IPS-11a (cell line): ENCODE data around the gene ETNK2.

Experiments used
- H3K4me3 ChIP-seq: one replicate; pipeline ENCODE4 v1.5.1; 2013; ENCODE audit warnings: low read depth, low read length, control low read depth

The ETNK2 gene, protein sequence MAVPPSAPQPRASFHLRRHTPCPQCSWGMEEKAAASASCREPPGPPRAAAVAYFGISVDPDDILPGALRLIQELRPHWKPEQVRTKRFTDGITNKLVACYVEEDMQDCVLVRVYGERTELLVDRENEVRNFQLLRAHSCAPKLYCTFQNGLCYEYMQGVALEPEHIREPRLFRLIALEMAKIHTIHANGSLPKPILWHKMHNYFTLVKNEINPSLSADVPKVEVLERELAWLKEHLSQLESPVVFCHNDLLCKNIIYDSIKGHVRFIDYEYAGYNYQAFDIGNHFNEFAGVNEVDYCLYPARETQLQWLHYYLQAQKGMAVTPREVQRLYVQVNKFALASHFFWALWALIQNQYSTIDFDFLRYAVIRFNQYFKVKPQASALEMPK

DNA sequence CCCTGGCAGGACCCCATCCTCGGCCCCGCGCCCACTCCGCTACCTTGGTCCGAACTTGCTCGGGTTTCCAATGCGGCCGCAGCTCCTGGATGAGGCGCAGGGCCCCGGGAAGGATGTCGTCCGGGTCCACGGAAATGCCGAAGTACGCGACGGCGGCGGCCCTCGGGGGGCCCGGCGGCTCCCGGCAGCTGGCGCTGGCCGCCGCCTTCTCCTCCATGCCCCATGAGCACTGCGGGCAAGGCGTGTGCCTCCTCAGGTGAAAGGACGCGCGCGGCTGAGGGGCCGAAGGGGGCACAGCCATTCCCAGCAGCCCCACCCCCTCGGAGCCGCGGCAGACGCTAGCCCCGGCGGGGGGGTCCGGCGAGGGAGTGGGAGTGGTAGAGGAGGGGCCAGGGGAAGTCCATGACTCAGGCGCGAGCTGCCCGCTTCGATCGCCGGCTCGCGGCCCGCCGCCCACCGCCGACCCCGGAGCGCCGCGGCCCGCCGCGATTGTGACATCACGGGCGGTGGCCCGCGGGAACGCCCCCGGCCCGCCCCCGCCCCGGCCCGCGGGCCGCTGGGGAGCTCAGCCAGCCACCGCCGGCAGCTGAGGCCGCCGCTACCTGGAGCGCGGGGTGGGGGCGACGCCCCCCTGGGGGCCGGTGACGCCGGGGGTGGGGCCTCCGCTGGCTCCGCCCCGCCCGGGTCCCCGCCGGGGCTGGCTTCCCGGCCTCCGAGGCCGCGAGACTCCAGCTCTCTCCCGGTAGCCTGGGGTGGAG lies at the start of gene ETNK2:
ETNK2 (minus strand) TSS at position 493 of the 758 bp plus-strand sequence; CDS start at position 301, 192 bp downstream.
- peak within 1 kb of the TSS; percentile 66 for H3K4me3 ChIP-seq

DNA sequence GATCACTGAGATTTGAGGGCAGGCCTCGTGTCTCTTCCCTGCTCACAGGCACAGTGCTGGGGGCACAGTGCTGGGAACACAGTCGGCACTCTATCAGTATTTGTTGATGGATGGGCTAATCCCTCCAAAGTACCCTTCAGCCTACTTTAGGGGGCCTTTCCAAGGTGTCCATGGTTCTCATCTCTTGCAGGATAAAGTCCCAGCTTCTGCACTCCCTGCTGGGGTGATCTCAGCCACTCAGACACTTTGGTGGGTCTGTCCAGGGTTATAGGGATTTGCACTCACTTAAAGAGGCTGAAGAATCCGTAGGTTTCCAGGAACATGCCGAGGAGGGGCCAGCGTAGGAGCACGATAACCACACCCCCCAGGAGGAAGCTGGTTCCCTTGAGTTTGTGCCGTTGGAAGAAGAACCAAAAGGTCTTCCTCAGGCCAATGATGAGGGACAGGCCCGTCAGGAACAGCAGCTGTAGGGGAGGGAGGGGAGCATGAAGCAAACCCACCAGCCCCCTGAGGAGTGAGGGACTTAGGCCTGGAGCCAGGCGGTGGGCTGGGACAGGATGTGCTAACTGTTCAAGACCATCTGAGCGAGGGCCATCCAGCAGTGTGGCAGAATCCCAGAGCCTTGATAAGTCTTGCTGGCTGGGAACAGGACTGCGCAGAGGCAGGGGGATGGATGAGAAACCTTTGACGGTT lies 49.6 kb upstream of the ETNK2 start:
- H3K4me3 ChIP-seq, result no peak overlapping the region

DNA sequence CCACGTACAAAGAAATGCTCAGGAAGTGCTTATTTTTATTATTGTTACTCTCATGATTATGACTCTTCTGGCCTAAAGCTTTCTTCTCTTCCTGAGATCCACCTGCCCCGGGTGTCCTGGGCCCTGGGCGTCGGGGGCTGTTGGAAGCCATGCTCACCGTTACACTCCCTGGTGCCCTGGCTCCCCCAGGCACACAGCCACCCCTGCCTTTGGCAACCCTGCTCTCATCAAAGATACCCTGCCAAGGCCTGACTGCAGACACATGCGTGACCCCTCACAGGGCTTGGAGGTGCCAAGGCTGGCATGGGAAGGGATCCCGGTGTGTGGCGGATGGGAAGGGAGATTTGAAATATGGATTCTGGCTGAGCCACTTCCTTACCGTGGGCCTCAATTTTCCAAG lies 47.7 kb upstream of the ETNK2 start:
- no peak overlapping the region for H3K4me3 ChIP-seq

DNA sequence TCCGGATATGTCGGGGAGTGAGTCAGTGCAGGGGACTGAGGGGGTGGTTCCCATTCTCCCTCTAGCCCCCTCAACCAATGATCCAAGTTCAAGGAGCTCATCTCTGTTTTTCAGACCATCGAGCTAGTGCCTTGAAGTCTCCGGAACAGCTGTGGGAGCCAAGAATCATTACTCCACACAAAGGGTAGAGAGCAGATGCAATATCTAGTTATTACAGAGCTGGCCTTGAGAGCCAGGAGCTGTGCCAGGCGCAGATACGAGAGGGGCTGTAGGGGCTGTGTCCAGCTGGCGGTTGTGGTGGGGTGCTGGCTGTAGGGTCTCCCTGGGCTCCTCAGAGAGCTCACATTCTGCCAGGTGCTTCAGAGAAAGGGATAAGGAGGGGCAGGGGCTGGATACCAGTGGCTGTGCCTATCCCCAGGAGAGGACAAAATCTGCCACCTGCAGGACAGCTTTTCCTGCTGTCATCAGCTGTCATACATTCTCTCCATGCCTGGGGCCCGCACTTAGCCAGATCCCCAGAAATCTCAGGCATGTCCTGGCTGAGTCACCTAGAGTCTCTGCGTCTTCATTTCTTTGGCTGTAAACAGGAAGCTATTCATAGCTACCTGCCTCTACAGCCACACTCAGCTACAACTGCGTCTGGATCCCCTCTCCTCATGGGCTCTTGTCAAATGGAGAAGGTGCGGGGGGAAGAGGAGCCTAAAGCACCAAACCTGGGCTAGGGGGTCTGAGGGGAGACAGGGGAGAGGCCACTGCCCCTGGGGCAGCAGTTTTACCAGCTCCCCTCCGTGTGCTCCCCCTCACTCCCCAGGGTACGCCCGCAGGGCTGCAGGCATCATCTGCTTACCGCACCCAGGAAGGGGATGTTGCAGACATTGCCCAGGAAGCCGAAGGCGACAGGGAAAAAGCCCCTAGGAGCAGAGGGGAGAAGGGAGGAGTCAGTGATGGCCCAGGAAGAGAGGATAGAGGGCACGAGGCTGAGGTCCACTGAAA lies 46.8 kb upstream of the ETNK2 start:
- H3K4me3 ChIP-seq, result no peak overlapping the region

DNA sequence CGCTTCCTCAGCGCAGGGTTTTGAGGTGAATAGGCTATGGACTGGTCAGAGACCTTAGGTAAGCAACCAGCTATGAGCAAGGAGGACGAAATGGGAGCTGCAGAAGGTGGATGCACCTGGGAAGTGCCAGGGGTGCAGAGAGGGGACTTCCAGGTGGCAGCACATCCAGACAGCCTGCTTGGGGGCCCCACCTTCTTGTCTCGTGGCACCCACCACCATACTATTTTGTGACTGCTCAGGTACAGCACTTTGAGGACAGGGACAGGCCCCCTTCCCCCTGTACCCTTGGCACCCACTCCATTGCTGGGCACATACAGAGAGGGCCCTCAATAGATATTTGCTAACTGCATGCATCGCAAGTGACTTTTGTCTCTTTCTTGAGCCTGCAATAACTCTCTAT lies 45.2 kb upstream of the ETNK2 start:
- no peak overlapping the region for H3K4me3 ChIP-seq

DNA sequence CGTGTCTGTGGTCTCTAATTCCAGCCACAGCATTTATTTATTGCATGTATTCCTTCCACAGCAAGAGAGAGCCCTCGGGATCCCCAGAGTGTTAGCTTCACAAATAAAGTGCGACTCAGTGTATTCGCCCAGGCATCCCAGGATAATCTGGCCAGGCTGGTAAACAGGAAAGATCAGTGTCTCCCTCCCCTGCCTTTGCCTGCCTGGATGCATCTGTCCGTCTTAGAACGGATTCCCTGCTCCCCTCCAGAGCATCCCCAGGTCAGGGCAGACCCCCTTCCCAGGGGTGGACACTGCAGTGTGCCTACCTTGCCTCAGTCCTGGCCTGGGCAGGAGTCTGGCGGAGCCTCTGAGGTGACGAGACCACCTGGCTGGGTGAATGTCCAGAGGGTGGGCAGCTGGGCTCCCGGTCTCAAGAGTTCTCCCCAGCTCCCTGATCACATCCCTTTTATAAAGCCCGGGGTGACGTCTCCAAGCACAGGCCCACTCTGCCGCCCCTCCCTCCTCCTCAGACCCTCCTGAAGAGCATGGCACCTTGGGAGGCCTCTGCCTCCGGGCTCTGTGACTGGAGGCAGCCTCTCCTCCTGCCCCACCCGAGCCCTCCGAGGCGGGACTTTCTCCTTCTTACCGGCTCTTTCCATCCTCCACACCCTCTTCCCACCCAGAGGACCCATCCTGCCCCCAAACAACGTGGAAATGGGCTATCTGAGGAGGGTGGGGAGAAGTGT lies 44.4 kb upstream of the ETNK2 start, which contains the start of gene KISS1:
KISS1 (minus strand) TSS at position 424 of the 728 bp plus-strand sequence. CDS start 3,615 bp downstream, outside the sequence.
- no peak within 1 kb of the TSS for H3K4me3 ChIP-seq

DNA sequence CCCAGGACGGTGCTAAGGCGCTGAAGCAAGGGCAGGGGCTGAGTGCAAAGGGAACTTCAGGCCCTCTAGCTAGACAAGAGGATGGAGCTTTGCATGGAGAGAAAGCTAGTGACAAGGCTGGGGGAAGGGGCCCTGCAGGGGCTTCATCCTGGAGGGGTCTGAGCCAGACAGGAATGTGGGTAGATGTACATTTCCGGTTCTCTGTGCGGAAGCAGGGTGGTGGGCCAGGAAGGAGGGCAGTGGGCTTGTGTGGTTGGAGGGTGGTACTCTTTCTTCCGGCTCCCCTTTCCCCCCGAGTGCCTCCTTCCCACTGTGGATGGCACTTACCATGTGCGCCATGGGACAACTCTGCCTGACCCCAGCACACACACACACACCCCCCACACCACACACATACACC lies 42.9 kb upstream of the ETNK2 start:
- H3K4me3 ChIP-seq, result no peak overlapping the region

DNA sequence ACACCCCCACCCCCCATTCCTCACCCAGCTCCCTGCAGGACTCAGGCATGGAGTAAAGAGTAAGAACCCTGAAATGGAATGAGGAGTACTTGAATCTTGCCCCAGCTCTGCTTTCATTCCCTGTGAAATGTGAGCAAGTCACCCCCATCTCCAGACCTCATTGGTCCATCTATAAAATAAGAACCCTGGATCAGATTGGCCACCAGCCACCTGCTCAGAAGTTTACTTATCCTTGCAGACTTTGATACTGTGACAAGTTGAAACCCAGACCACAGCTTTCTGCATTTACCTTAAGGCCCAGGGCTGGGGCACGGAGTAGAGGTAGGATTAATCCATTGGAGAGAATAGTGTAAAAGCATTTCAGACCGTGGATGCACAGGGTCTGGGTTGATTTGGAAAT lies 42.2 kb upstream of the ETNK2 start:
- H3K4me3 ChIP-seq, result no peak overlapping the region

DNA sequence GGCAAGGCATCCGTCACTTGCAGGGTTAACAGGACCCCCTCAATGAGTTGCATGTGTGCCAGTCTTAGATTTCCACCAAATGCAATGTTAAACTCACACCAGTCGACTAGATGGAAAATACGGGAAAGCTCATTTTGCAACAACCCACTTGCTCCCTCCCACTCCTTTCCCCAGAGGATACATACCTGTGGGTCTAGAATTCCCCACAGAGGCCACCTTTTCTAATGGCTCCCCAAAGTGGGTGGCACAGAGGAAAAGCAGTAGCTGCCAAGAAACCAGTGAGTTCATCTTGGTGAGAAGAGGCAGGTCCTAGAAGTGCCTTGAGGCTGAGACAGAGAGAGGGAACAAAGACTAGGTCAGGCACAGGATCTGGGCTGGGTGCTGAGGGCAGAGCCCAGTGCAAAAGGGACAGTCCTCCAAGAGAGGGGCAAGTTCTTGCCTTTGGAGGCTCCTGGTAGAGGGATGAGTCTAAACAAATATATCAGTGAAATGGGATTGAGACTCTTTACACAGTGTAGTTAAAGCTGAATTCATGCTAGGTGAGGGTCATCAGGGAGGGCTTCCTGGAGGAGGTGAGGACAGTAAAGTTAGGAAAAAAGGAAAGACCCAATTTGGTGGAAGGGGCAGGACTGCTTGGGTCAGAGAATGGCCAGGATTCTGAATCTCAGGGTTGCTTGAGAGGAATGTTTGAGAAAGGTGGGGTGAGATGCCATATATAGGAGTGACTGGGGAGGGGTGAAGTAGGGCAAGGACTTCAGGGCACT lies 40.9 kb upstream of the ETNK2 start:
- no peak overlapping the region for H3K4me3 ChIP-seq

DNA sequence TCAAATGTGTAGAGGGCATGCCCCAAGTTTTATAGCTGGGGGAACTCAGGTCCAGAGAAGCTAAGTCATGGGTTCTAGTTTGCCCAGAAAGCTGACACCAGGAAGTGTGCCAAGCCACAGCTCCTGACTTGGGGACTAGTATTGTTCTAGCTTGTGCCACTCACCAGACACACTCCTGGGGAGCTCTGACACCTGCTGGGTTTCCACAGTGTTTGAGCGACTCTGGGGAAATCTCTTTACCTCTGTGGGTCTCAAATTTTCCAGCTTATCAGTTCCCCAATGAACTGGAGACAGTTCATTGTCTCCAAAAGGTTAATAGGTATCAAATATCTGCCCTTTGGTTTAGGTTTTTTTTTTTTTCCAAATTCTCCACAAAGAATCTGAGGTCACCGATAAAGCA lies 40.2 kb upstream of the ETNK2 start:
- no peak overlapping the region for H3K4me3 ChIP-seq

DNA sequence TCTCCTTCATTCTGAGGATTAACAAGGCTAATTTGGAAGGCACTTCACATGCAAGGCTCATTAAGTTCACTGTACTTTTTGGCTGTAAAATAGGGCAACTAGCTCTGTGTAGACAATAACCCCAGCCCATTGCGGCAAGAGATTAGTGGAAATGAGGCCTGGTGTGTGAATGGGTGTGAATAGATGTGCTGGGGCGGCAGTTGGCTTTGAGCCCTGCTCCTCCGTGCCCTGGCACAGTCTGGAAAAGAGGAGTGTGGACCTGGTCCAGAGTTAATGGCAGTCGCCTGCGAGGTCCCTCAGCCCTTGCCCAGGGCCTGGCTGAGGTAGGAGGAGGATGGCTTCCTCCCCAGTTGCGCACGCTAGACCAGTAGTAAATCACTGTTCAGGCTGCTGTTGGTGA lies 39.6 kb upstream of the ETNK2 start:
- no peak overlapping the region for H3K4me3 ChIP-seq

DNA sequence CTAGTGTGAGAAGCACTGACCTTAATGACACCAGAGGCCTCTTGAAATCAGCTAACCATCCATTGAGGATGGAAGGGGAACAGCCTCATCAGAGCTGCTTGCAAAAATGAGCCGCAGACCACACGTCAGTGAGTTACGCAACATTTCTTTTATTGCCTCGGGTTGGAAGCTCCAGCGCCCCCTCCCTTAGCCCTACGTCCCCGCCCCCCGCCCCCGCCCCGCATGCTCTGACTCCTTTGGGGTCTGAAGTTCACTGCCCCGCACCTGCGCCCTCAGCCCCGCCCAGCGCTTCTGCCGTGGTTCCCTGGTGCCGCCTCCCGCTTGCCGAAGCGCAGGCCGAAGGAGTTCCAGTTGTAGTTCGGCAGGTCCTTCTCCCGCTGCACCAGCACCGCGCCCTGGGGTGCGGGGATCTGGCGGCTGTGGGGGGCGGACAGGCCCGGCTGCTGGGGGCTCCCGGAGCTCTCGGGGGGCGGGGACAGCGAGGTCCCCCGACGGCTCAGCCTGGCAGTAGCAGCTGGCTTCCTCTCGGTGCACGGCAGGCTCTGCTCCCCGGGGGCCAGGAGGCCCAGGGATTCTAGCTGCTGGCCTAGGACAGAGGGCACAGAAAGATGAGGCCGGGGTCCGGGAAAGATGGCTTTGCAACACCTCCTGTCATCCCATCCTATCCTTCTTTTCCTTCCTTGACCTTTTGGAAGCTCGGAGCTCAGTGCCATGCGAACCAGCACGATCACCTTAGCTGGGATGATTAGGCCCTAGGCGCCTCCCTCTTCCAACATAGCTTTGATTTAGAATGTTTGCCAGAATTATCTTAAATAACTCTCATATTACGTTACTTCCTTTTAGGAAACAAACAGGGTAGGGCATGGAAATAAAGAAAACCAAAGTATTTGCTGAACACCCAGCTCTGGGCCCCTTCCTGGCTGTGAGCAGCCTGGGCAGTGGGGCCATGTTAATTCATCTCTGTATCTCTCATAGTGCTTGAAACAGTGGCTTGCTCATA lies 38.7 kb upstream of the ETNK2 start:
- H3K4me3 ChIP-seq, result no peak overlapping the region

DNA sequence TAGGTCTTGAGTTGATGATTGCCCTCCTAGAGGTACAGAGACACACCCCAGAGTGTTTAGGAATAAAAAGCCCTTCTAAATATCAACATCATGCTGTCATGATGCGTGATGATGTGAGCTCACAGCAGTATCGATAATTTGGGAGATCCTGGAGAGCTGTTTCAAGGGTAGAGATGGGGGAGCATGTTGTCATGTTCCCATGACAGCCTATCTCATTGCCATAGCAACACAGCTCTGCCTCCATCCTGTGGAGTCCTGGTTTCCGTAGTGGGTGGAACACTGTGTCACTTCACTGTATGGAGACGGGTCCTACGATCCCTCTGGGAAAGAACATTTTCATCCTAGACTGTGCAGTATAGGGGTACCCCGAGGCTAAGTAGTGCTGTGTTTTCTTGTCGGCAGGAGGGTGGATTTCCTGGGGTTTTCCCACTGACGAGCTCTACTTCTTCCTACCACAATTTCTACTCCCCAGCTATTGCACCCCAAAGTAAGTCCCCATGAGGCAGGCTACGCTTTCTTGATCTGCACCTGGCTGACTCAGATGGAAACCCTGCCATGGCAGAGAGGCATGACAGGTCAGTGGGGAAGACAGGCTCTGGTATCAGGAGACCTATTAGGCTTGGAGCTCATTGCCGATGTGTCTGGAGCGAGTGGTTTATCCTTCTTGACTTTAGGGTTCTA lies 37.3 kb upstream of the ETNK2 start:
- no peak overlapping the region for H3K4me3 ChIP-seq

DNA sequence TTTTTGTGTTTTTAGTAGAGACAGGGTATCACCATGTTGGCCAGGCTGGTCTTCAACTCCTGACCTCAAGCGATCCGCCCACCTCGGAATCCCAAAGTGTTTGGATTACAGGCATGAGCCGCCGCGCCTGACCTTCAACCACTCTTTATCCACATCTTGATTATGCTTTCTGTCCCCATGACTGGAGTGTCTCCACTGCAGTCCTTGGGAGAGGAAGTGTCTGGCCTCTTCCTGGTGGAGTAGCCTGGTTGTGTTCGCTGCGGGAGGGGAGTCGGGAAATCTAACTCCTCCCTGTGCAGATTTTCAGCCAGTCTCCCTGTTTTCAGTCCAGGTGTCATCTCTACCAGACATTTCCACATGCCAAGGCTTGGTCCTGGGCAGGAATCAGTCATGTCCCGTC lies 34.8 kb upstream of the ETNK2 start:
- no peak overlapping the region for H3K4me3 ChIP-seq

DNA sequence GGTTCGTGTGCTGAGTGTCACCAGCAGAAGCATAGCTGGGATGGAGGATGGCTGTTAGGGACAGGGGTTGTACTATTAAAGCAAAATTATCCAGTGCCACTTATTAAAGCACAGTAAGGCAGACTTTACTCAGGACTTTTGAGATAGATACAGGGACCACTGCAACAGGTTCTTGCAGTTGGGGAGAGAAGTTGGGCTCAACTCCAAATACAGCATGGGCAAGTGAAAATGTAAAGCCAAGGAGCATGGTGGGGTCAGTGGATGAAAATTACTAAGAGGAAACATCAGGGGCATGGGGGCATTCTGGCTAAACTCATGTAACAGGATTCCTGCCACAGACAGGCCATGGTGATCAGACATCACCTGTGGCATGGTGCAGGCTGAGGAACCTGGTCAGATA lies 29.3 kb upstream of the ETNK2 start:
- H3K4me3 ChIP-seq, result no peak overlapping the region

DNA sequence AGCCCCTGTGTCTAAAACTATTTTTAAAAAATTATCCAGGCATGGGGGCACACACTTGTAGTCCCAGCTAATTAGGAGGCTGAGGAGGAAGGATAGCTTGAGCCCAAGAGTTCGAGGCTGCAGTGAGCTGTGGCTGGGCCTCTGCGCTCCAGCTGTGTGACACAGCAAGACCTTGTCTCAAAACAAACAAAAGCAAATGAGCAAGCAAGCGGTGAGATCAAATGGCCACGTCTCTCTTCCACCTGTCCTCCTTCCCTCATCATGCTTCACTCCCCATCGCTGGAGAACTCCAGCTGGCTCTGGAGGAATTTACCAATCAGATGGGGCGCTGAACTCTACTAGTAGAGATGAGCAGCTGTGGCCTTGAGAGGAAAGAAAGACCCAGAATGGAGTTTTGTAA lies 28.3 kb upstream of the ETNK2 start:
- H3K4me3 ChIP-seq, result no peak overlapping the region
